ENCODE measurements around the gene FOXN1.

GRCh38 chr17:28507567-28508203 lies 1.5 kb downstream of the FOXN1 start:
- TF ChIP-seq FOXP2 (optimal IDR thresholded peaks at IDR 0.05; ENCODE audit: control extremely low read depth, extremely low read length, insufficient read depth) (no peak), EZH2 (IDR thresholded peaks at IDR 0.05) (no peak)

All from SK-N-MC (cell line).